GM19025 (cell line): ENCODE measurements around the gene KRT5.

Experiments used
- ATAC-seq: cut with Tn5 transposase; IDR thresholded peaks from one replicate; pipeline ENCODE4 v1.9.1; 2021; ENCODE audit warnings: mild to moderate bottlenecking, low read depth, moderate library complexity; ENCODE audit not compliant: unreplicated experiment

The KRT5 gene

DNA sequence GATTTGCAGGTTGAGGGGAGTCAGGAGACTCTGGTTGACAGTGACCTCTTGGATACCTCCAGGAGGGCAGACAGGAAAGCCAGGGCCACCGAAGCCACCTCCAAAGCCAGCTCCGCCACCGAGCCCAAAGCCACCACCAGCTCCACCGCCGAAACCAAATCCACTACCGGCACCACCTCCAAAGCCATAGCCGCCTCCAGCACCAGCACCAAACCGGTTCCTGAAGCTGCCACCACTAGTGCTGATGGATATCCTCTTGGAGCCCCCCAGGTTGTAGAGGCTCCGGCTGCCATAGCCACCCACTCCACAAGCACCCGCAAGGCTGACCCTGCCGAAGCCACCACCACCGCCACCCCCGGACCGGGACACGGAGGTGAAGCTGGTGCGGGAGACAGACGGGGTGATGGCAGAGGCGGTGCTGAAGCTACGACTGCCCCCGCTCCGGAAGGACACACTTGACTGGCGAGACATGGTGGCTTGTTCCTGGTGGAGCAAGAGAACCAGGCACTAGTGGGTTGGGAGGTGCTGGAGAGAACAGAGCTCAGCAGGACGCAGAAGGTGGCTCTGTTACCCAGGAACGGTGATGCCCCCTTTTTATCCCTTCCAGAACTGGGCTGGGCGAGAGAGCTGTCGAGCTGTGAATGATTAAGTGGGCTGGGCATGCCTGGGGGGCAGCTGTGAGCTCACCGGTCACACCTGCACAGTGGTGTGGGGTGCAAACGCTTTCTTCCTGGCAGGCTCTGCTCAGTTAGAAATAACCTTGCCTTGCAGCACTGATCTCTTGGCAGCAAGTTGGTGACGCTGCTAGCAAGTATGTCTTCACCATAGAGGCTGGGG lies at the start of gene KRT5:
KRT5 (minus strand) TSS at position 569 of the 837 bp plus-strand sequence; CDS start at position 471, 98 bp downstream.
- no peak for ATAC-seq

DNA sequence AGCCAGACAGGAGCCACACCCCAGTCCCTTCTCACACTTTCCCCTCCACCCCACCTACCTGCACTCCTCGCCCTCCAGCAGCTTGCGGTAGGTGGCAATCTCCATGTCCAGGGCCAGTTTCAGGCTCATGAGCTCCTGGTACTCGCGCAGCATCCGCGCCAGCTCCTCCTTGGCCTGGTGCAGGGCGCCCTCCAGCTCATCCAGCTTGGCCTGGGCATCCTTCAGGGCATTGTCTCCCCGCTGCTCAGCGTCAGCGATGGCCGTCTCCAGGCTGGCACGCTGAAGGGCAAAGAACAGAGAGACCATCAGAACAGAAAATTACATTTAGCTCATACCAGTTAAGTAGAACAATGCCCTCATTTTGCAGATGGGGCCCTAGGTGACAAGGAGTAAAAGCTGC lies 47.9 kb upstream of the KRT5 start:
- ATAC-seq = no peak

GRCh38 chr12:52566847-52567291 lies 46.7 kb upstream of the KRT5 start:
- no peak for ATAC-seq

GRCh38 chr12:52564582-52564981 lies 44.4 kb upstream of the KRT5 start:
- no peak for ATAC-seq

GRCh38 chr12:52561880-52562449 lies 41.8 kb upstream of the KRT5 start:
- no peak for ATAC-seq

DNA sequence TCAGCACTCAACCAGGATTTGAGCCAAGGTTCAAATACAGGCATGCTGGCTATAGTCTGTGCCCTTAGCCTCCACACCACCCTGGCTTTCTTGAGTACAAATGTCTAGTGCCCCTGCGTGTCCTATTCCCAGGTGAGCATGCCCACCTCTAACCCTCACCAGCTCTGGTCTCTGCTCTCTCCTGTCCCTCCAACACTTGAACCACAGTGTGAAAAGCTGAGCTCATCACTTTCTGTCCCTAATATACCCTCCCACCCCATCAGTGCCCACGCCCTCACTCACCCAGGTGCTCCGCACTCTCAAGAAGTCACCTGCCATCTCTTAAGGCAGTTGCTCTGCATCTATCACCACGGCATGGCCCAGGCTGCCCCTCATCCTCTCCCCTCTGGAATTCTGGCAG lies 39.8 kb upstream of the KRT5 start:
- ATAC-seq = no peak

DNA sequence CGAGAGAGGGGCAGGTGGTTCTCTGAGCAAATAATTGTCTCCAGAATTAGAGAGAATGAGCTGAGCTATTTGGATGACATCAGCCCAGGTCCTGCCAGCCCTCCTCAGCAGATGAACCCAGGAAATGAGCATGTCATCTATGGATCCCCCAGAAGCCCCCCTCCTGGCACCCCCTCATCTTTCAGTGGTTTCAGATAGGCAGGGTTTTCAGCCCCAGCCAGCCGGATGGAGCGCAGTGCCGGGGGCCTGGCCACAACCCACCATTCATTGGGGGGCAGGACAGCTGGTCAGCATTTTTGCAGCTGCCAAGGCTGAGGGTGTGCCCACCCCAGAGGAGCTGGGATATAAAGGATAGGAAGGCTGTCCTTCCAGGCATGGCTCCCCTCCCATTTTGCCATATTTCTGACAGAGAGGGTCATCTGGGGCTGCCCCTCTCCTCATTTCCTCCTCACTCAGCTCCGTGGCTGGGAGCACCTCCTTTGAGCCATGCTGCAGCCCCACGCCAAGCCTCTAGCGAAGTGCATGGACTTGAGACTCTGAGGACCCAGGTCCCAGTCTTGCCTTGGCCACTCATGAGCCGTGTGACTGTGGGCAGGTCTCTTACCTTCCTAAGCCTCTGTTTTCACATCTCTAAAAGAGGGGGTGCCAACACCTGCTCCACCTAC lies 38.7 kb upstream of the KRT5 start:
- no peak for ATAC-seq

DNA sequence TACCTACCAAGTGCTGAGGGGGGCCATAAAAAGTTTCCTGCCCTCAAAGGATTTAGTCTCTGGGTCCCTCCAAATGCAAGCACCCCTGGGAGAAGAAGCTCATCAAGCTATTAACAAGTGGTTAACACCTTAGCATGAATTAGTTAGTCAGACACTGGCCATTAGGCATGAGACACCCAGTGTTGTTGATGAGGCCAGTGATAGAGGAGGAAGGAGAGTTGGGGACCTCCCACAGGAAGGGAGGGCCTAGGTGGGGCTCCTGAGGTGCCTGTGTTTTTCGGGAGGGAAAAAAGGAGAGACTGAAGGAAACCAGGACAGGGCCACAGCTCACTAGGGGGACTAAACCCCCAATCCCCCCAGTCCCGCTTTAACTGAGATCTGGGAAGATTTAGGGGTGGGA lies 37.3 kb upstream of the KRT5 start:
- no peak for ATAC-seq

- no peak for ATAC-seq
Measured at GRCh38 chr12:52555577-52555976, 35.4 kb upstream of the KRT5 start.

DNA sequence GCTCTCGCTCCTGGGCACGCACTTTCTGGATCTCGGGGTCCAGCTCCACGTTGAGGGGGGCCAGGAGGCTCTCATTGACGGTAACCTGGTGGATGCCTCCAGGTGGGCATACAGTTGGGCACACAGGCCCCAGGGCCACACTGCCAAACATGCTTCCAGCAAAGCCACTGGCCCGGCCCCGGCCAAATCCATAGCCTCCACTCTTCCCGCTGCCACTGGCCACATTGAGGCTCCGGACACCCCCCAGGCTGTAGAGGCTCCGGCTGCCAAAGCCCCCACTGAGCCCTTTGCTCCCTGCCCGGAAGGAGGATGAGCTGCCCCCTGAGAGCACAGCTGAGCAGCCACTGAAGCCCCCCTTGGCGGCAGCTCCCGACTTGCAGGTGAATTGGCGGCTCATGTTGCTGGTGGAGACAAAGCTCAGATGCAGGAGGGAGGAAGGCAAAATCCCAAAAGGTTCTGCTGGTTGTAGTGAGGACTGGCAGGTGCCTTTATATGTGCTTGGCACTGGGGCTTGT lies 32.5 kb upstream of the KRT5 start, which contains the start of gene KRT71:
KRT71 (minus strand) TSS at position 465 of the 515 bp plus-strand sequence; CDS start at position 397, 68 bp downstream.
- no peak for ATAC-seq

DNA sequence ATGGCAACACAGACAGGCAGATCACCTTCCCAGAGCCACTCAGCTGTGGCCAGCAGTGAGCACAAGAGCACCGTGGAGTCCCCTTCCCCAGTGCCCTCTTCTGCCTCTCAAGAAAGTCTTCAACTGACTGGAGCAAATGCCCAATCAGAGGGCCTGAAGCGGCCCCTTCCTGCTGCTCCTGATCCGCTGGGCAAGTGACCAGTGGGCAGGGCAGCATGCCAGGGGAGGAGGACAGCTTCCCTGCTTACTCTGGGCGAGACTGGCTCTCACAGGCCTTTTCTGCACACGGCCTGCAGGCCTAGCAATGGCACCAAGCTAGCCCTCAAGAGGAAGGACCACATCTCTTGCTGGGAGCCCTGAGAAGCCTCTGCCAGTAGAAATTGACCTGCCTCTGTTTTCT lies 31.9 kb upstream of the KRT5 start:
- no peak for ATAC-seq

- no peak for ATAC-seq
Measured at GRCh38 chr12:52551216-52551865, 31.1 kb upstream of the KRT5 start.

DNA sequence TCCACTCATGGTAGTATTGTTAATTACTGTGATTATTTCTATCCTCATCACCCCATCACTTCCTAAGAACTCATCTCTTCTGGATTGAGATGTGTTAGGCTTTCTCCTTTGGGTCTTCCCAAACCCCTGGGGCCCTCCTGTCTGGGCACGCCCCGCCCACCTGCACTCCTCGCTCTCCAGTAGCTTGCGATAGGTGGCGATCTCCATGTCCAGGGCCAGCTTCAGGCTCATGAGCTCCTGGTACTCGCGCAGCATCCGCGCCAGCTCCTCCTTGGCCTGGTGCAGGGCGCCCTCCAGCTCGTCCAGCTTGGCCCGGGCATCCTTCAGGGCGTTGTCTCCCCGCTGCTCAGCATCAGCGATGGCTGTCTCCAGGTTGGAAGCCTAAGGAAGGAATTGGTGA lies 25.9 kb upstream of the KRT5 start:
- no peak for ATAC-seq

- ATAC-seq = no peak
Measured at GRCh38 chr12:52543985-52544883, 24.0 kb upstream of the KRT5 start.

DNA sequence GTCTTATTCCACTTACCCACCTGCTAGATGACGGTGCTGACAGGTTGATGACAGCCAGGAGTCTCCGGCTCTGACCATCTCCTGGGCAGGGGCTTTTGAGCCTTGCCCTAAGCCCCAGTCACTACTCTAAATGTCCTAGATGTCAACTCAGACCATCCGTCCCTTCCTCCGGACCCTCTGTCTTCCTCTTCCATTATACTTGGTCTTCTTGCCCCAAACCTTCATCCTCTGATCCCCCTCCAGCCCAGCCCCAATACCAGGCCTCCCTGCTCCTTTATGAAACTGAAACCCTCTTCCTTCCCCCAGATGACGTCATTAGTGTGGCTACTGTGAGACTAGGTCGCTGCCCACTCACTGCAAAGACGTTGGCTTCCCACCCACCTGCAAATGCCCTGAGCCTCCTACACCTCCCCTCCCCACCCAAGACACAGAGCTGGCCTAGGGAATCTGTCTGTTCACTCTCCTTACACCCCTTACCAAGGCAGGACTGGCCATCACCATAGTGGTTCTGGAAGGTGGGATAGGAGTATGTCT lies 22.7 kb upstream of the KRT5 start:
- ATAC-seq = no peak

DNA sequence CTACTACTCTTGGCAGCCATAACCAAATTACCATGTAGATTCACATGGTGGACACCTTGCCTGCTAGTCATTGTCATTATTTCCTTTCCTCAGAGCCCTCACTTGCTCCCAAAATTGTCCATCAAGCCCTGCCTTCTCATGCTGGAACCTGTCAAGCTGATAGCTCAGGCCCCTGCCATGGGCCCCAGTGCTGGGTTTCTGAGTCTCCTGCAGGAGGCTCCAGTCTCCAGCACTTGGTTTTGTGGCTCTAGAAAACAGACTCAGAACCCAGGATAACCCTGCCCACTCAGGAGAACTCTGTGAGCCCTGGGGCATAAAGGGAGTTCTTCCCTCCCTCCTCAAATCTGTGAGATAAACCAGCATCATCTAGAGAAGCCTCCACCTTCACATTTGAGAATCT lies 22.0 kb upstream of the KRT5 start:
- ATAC-seq = no peak

- ATAC-seq = no peak
Measured at GRCh38 chr12:52541709-52542108, 21.5 kb upstream of the KRT5 start.

DNA sequence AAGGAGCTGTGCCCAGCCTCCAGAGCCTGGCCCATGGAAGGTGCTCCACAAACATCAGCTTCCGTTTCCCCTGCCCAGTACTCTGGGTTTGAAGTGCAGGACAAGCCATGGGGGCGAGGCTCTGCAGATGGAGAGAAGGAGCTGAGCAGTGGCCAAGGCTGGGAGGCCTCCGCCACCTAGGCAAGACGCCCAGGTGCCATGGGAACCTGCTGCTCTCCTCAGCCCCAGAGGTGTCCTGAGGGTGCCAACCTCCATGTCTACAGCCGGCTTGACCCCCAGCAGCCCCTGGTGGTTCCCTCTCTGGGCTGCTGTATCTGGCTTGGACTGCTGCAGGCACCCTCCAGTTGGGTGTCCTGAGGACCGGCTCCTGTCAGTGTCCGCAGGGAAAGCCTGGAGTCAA lies 20.3 kb upstream of the KRT5 start:
- ATAC-seq = no peak

- no peak for ATAC-seq
Measured at GRCh38 chr12:52539821-52540173, 19.6 kb upstream of the KRT5 start.
